ENCODE results near the gene RAB40B. TPM values are rescaled to one million over a fixed set of nuclear protein-coding genes. Genes with fewer than 3 reads are reported as not detected.

Gene RAB40B
- total and polyA plus RNA-seq, 4 donors, result 2.9 to 12.1 (median 10.5) TPM

DNA sequence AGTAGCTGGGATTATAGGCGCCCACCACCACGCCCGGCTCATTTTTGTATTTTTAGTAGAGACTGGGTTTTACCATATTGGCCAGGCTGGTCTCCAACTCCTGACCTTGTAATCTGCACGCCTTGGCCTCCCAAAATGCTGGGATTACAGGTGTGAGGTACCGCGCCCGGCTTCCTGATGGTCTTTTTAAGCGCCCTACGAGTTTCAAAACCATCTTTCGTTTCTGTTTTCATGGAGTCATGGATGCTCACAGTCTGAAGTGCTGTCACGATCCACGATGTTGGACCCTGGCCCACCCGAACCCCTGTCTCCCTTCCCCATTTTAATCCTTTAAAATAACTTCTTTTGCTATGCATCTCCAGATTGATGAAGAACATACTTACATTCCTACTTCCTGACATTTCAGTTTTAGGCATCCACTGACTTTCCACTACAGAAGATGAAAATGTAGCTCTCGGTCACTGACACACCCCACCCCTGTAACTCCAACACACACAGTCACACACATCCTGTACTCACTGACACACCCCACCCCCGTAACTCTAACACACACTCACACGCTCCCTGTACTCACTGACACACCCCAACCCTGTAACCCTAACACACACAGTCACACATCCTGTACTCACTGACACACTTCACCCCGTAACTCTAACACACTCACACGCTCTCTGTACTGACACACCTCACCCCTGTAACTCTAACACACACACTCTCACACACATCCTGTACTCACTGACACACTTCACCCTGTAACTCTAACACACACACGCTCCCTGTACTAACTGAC lies 27.6 kb downstream of the RAB40B start:
- H3K9ac ChIP-seq (ENCODE audit: low read depth in 1 of 2, low read length in 2 of 2), result no peak overlapping the region
- WGBS, result 91% methylated on average over 19 of the region's 19 CpGs
- no peak for DNase-seq (ENCODE audit: low spot score)
- TF ChIP-seq, protein P1, sequence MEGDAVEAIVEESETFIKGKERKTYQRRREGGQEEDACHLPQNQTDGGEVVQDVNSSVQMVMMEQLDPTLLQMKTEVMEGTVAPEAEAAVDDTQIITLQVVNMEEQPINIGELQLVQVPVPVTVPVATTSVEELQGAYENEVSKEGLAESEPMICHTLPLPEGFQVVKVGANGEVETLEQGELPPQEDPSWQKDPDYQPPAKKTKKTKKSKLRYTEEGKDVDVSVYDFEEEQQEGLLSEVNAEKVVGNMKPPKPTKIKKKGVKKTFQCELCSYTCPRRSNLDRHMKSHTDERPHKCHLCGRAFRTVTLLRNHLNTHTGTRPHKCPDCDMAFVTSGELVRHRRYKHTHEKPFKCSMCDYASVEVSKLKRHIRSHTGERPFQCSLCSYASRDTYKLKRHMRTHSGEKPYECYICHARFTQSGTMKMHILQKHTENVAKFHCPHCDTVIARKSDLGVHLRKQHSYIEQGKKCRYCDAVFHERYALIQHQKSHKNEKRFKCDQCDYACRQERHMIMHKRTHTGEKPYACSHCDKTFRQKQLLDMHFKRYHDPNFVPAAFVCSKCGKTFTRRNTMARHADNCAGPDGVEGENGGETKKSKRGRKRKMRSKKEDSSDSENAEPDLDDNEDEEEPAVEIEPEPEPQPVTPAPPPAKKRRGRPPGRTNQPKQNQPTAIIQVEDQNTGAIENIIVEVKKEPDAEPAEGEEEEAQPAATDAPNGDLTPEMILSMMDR (IDR thresholded peaks at IDR 0.05; ENCODE audit: low read depth, low read length, missing input control), result no peak
- no peak for TF ChIP-seq HNF4A (conservative IDR thresholded peaks at IDR 0.05)
- TF ChIP-seq SP1 (IDR thresholded peaks at IDR 0.05), result no peak
- TF ChIP-seq, protein P2, sequence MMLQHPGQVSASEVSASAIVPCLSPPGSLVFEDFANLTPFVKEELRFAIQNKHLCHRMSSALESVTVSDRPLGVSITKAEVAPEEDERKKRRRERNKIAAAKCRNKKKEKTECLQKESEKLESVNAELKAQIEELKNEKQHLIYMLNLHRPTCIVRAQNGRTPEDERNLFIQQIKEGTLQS (IDR thresholded peaks at IDR 0.05), result no peak
- no peak for TF ChIP-seq TAF1 (conservative IDR thresholded peaks at IDR 0.05)
- TF ChIP-seq HNF4G (IDR thresholded peaks at IDR 0.05), result no peak
- TF ChIP-seq, protein P3, sequence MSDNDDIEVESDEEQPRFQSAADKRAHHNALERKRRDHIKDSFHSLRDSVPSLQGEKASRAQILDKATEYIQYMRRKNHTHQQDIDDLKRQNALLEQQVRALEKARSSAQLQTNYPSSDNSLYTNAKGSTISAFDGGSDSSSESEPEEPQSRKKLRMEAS (IDR thresholded peaks at IDR 0.05), result no peak
- H3K4me3 ChIP-seq (ENCODE audit: low read depth in 1 of 3, low read length in 3 of 3), result no peak overlapping the region
- H3K27me3 ChIP-seq (ENCODE audit: control insufficient read depth in 4 of 4, insufficient read depth in 4 of 4, low read length in 3 of 4), result no peaks in the 10 kb centered on the region
- H3K9me3 ChIP-seq (ENCODE audit: control insufficient read depth in 4 of 4, low read length in 3 of 4), result no peaks in the 10 kb centered on the region
- H3K4me1 ChIP-seq (ENCODE audit: control insufficient read depth in 4 of 4, insufficient read depth in 4 of 4, low read length in 3 of 4), result peaks cover 11 to 18% (median 15%) of the 10 kb centered on the region in 4 donors
- H3K27ac ChIP-seq (ENCODE audit: low read depth in 1 of 2, low read length in 2 of 2), result no peak overlapping the region
- H3K36me3 ChIP-seq (ENCODE audit: control insufficient read depth in 4 of 4, insufficient read depth in 3 of 4, low read depth in 1 of 4, low read length in 3 of 4), result no peaks in the 10 kb centered on the region

DNA sequence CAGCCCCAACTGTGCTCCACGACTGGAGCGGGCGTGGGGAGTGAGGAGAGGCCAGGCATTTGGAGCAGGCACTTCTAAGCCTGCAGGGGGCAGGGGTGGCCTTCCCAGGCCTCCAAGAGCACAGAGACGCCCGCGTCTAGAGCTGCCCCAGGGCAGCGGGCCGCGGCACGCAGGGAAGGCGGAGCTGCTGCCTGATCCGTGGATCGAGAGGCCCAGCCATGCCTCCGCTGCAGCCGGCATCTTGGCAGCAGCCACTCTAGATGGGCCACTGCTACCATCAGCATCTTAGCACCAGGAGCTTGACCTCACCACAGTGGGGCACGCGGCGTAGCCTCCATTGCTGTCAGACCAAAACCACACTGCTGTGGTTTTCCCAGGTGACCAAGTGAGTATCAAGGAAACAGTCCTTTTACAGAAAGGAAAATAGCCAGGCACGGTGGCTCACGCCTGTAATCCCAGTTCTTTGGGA lies 29.8 kb downstream of the RAB40B start:
- peak; percentile 50 for DNase-seq (ENCODE audit: low spot score)
- no peak overlapping the region for H3K4me3 ChIP-seq (ENCODE audit: low read depth in 1 of 3, low read length in 3 of 3)
- no peaks in the 10 kb centered on the region for H3K9me3 ChIP-seq (ENCODE audit: control insufficient read depth in 4 of 4, low read length in 3 of 4)
- WGBS, result 29% methylated on average over 20 of the region's 20 CpGs
- TF ChIP-seq EGR1 (IDR thresholded peaks at IDR 0.05; ENCODE audit: low read depth in 2 of 2) (no peak), HNF4G (IDR thresholded peaks at IDR 0.05) (no peak), TAF1 (conservative IDR thresholded peaks at IDR 0.05) (no peak), SP1 (IDR thresholded peaks at IDR 0.05) (no peak), GABPA (IDR thresholded peaks at IDR 0.05 in 1 of 2, conservative IDR thresholded peaks at IDR 0.05 in 1 of 2) (no peak), RAD21 (IDR thresholded peaks at IDR 0.05) (peak; percentile 91 to 97), FOXA1 (IDR thresholded peaks at IDR 0.05) (no peak), REST (IDR thresholded peaks at IDR 0.05) (no peak), FOXA2 (IDR thresholded peaks at IDR 0.05) (no peak), HNF4A (conservative IDR thresholded peaks at IDR 0.05) (no peak), RXRA (IDR thresholded peaks at IDR 0.05) (peak in 1 of 2 donors; percentile 32), JUND (IDR thresholded peaks at IDR 0.05) (no peak)
- TF ChIP-seq, protein P1 (IDR thresholded peaks at IDR 0.05; ENCODE audit: low read depth, low read length, missing input control), result peak; percentile 77
- TF ChIP-seq, protein P2 (IDR thresholded peaks at IDR 0.05), result no peak
- TF ChIP-seq, protein P3 (IDR thresholded peaks at IDR 0.05), result no peak
- no peaks in the 10 kb centered on the region for H3K27me3 ChIP-seq (ENCODE audit: control insufficient read depth in 4 of 4, insufficient read depth in 4 of 4, low read length in 3 of 4)
- peak overlapping the region in 1 of 2 donors; percentile 3 for H3K27ac ChIP-seq (ENCODE audit: low read depth in 1 of 2, low read length in 2 of 2)
- peaks cover 3 to 7% (median 3%) of the 10 kb centered on the region in 4 donors for H3K4me1 ChIP-seq (ENCODE audit: control insufficient read depth in 4 of 4, insufficient read depth in 4 of 4, low read length in 3 of 4)
- no peak overlapping the region for H3K9ac ChIP-seq (ENCODE audit: low read depth in 1 of 2, low read length in 2 of 2)
- no peaks in the 10 kb centered on the region for H3K36me3 ChIP-seq (ENCODE audit: control insufficient read depth in 4 of 4, insufficient read depth in 3 of 4, low read depth in 1 of 4, low read length in 3 of 4)

All from liver (tissue), 9 donors.